ENCODE data around the gene C9.

DNA sequence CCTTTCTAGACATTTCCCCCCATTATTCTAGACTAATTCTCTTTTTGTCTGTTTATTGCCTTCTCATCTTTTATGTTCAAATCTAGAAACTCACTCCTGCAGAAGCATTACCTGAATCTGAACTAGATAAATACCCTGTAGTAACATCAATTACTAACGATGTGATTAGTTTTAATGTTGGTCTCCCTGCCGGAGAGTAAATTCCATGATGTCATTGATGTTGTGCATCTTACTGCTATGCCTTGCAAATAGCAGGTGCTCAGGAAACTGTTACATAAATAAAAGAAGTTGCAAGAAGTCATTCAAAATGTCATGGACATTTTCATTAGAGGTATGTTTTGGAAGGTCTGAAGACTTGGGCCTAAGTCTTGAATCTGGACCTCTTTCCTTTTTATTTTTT is 23.0 kb upstream of the C9 start:
- TF ChIP-seq, protein P1, sequence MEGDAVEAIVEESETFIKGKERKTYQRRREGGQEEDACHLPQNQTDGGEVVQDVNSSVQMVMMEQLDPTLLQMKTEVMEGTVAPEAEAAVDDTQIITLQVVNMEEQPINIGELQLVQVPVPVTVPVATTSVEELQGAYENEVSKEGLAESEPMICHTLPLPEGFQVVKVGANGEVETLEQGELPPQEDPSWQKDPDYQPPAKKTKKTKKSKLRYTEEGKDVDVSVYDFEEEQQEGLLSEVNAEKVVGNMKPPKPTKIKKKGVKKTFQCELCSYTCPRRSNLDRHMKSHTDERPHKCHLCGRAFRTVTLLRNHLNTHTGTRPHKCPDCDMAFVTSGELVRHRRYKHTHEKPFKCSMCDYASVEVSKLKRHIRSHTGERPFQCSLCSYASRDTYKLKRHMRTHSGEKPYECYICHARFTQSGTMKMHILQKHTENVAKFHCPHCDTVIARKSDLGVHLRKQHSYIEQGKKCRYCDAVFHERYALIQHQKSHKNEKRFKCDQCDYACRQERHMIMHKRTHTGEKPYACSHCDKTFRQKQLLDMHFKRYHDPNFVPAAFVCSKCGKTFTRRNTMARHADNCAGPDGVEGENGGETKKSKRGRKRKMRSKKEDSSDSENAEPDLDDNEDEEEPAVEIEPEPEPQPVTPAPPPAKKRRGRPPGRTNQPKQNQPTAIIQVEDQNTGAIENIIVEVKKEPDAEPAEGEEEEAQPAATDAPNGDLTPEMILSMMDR (IDR thresholded peaks at IDR 0.05; ENCODE audit: poor library complexity, severe bottlenecking) = no peak
- no peak for TF ChIP-seq POLR2AphosphoS5 (IDR thresholded peaks at IDR 0.05)

Data from neural cell (in vitro differentiated cells).